Ecto neural progenitor cell (in vitro differentiated cells): ENCODE results near the gene MARK2.
"Not testable (repeated sequence)": the region's sequence is repeated elsewhere in the genome, so short reads cannot be mapped to it uniquely, and the experiment has no call there.

Experiments
- DNase-seq: peaks from one replicate; pipeline ENCODE4 v3.0.0-alpha.2; 2018; ENCODE audit warnings: low spot score

MARK2 gene

DNA sequence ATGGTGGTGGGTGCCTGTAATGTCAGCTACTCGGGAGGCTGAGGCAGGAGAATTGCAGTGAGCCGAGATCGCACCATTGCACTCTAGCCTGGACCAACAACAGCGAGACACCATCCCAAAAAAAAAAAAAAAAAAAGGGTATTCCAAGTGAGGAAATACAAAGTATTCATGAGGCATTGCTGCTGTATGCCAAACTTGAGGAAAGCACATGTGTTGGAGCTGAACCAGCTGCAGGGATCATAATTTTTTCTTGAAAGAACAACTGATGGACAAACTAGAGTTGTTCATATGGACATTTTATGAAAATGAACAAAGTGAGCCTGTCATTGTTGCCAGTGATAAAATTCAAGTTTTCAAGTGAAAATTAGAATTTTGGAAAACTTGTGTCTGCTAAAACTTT, 15.8 kb downstream of the MARK2 start:
- DNase-seq, result no peak

DNA sequence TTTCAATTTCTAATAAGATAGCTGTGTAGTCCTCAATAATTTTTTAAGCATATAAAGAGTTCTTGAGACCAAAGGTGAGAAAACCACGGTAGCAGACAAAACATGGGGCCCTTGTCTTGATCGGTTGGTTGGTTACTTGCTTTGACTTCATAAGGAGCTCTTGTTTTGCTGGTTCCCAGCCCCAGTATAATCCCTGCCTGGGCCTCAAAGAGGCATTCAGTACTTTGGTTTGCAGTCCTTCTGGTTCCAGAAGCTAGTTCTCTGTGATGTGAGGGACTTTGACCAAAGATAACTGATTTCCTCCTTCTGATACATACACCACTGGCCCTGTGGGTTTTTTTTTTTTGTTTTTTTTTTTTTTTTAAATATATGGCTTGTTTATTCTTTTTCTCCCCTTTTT, 17.1 kb downstream of the MARK2 start:
- no peak for DNase-seq

DNA sequence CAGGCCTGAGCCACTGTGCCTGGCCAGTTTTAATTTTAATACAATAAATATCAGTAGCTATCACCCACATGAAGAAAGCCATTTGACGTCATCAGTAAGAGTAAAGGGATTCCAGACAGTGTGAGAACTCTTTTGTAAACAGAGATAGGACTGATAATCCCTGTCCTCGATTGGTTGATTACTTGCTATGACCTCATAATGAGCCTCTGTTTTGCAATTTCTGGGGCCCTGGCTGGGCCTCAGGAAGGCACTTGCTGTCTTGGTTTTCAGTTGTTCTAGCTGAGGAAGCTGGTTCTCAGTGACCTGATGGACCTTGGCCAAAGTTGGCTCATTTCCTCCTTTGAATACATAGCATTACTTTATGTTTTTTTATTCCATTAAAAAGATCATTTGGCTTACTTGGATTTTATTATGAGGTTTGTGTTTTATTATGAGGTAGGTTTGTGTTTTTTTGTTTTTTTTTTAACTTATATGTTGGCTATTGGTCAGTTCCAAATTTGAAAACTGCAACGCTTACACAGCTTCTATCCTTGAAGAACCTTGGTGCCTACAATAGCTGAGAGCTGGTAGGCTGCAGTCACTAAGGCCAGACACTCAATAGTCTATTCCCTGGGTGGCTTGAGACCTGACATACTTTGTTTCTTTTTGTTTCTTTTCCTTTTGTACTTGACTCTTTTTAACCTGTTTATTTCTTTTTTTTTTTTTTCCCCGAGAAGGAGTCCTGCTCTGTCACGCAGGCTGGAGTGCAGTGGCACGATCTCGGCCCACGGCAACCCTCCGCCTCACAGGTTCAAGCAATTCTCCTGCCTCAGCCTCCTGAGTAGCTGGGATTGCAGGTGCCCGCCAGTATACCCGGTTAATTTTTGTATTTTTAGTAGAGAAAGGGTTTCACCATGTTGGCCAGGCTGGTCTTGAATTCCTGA, 20.0 kb downstream of the MARK2 start:
- no peak for DNase-seq

DNA sequence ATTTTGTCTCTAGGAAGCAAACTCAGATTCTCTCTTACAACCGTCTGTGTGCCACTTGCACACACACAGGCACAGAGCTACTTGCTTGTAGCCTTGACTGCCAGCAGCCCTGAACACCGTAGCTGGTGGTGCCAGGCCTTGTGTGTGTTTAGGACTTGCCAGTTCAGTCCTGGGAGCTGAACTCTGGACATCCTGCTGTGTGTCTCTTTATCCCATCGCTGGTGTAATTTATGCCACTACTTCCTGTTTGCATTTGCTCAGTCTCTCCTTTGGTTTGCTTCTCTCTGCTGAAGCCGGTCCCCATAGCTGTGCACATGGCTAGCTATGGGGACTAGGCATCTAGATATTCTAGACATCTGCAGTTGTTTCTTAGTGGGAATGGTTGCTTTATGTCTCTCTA, 24.0 kb downstream of the MARK2 start:
- no peak for DNase-seq

DNA sequence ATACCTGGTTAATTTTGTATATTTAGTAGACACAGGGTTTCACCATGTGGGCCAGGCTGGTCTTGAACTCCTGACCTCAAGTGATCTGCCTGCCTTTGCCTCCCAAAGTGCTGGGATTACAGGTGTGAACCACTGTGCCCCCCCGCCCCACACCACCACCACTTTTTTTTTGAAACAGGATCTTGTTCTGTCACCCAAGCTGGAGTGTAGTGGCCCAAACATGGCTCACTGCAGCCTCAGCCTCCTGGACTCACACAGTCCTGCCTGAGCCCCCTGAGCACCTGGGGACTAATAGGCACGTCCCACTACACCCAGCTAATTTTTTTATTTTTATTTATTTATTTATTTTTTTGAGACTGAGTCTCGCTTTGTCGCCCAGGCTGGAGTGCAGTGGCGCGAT, 24.7 kb downstream of the MARK2 start:
- DNase-seq, result not testable (repeated sequence)

DNA sequence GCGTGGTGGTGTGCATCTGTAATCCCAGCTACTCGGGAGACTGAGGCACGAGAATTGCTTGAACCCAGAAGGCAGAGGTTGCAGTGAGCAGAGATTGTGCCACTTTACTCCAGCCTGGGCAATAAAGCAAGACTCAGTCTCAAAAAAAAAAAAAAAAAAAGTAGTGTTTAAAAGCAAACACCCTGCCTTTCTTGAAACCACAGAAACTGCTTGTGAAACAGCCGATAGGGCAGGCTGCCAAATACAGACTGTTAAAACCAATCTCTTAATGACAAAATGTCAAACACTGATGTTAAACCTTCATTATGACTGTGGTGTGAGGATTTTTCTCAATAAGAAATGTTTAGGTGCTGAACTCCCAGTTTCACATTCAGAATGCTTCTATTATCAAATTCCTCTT, 27.3 kb downstream of the MARK2 start:
- no peak for DNase-seq

DNA sequence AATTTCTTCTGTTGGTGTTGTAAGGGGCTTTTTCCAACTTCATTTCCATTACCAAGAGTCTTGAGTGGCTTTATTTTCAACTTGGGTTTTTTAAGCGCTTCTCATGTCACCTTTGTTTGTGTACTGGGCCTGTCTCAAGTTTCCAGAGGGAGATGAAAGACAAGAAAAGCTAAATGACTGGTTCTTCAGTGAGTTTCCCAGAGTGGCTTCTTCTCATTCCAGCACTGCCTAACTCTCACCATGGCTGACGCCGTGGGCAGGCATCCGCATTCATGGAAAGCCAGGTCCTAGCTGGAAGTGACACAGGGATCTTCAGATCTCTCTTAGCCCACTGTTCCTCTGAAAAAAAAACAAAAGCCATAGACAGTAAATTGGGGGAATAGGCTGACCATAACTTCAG, 28.6 kb downstream of the MARK2 start:
- DNase-seq, result no peak

DNA sequence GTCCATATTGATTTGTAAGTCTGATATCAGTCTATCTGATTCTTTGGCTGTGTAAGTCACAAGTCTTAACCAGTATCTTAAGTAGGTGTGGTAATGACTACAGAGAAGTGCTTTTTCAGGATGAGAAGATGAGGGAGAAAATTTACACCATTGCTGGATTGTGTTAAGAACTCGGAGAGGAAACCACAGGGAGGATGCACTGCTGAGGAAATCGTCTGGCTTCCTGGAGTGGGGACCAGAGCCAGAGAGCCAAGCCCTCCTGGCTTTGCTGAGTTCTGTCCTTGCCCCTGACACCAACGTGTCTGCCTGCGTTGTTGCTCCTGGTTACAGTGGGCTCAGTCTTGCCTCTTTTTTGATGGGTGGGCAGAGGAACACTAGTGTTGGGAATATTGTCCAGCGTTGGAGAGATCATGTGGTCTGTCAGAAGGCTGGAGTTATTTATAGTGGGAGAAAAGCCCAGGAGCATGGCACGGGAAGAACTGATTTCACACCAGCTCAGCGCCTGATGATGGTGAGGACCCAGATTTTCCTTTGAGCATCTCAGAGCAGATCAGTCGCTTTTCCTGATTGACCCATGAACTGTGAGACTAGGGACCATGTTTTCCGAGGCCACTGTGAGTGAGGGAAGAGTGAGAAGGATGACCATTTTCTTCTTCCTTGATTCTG, 29.6 kb downstream of the MARK2 start:
- no peak for DNase-seq

DNA sequence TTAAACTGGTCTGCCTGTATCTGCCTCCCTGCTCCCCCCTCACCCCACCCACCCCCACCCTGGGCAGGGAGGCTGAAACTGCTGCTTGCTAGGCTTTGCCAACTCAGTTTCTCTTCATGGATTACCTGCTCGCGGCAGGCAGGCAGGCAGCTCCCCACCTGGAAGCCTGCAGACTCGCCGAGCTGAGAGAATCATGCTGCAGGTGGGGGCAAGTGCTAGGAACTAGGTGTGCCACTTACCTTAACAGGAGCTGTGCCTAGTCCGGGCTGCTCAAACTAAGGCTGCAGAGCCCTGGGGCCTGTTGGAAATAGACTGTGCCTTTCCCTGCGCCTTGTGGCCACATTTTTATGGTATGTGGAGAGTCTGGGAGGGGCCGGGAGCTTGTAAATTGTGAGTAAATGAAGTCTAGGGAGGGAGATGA, 30.3 kb downstream of the MARK2 start:
- no peak for DNase-seq

DNA sequence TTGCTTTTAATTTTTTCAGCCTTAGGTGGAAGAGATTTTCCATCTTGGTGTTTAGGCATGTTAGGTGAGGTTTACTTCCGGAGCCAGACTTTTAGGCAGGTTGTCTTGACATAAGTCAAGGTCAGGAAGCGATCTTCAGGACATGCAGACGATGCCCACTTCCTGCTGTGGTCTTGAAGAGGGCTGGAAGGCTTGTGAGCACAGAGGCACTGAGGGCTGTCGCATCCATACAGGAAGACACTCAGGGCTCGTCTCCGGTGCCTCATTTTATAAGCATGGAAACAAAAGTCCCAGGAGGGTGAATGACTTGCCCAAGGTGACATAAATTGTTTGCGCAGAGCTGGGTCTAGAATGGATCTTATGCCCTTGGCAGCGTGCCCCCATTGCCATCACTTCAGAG, 30.8 kb downstream of the MARK2 start:
- no peak for DNase-seq

DNA sequence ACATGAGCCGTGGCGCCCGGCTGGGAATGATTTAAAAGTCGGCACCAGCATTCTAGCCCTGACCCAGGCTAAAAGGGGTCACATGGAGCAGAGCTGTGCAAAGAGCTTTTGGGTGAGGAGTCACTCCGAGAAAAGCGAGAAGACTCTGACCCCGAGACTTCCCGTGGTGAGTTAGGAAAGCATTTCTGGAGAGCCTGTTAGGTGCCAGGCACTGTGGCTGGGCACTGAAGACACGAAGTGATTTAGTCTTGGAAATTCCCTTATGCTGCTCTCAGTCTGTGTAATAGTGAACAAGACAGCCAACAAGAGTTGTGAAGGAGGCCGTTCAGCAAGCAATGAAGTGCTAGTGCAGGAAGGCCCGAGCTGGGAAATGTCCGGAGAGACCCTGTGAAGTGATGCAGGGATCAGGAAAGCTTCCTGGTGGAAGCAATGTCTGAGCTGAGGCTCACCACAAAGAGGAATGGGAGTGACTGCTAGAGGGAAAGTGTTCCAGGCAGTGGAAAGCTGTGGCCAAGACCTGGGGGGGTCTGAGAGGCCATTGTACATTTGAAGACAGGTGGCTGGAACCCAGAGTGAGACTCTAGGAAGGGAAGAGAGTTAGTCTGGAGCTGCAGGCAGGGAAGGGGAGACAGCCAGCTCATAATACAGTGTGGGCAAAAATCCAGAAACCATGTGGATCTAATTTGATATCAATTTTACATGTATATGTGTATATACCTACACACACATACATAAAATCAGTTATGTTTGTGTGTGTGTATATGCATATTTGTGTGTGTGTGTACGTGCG, 31.6 kb downstream of the MARK2 start:
- DNase-seq, result no peak

DNA sequence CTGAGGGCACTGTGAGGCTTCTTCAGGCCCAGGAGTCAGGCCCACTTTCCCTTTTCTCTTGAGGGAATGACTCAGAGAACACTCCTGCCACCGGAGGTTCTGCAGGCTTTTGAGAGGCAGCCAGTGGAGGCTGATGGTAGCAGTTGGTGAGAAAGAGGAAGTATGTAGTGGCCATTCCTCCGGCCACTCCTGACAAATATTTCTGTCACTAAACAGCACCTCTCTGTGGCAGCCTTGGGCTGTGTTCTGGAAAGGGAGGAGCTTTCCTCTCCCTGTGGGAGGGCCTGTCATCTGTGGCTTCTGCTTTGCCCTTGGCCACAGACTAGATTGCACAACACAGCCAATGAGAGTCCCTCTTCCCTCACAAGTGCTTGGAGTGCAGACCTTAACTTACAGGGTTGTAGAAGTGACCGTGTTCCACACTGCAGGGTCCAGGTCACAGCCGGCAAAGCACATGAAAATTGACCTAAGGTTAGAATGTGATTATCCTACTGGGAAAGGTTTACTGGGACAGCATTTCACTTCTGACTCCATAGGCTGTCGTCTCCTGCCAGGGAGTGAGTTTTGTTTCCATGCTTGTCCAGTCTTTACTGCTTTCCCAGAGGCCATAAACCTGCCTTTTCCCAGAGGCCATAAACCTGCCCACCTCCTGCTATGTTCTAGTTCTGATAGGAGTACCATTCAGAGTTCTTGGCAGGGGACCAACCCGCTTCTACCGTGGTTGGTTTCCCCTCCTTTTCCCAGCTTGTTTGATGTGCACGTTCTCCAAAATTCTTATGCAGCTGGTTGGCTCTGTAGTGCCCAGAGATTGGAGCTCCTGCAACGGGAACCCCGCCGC, 33.3 kb downstream of the MARK2 start:
- peak; percentile 66 for DNase-seq

DNA sequence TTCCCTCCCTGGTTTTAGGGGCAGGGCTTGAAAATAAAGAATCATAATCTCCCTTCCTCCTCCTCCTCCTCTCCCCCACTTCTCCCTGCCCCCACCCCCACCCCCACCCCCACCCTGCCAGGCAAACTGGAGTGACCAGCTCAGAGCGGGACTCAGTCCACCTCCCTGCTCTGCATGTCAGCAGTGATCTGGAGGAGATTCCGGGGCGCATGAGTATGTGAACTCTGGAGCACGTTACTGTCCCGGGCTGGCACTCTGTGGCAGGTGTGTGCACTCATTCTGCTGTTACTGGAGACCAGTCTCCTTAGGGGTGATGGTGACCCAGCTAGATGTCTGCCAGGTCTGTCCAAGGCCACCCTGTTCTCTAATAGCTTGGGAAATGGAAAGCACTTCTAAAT, 33.9 kb downstream of the MARK2 start:
- DNase-seq, result no peak

DNA sequence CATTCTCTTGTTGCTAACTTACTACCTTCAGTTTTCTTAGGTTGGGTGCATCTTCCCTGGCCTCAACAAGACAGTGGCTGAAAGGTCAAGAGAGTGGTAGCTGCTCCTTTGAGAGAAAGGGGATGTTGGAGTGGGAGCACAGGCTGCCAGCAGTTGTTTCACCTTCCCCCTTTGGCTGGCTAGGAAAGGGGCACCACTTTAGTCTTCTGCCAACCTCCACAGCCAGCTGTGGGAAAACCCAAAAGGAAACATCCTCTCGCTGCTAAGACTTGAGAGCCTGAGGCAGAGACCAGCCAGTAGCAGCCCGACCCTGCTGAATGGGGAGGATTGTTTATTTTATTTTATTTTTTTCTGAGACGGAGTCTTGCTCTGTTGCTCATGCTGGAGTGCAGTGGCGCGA, 34.4 kb downstream of the MARK2 start:
- DNase-seq, result no peak

DNA sequence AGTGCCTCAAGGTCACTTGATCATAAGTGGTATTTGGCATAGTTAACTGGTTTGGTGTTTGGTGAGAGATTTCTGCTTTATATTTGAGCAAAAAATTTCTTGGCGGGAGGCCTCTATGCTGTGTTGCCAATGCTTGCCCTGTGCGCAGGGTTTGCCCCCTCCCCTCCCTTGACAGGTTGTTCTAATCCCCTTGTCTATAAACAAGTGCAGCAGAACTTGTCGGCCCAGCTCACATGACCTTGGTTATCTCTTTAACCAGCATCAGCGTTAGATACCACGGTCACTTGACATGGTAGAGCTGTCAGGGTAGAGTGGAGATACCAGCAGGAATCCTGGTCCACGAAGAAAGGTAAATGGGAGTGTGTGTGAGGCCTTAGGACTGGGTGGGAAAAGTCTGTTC, 35.6 kb downstream of the MARK2 start:
- no peak for DNase-seq

DNA sequence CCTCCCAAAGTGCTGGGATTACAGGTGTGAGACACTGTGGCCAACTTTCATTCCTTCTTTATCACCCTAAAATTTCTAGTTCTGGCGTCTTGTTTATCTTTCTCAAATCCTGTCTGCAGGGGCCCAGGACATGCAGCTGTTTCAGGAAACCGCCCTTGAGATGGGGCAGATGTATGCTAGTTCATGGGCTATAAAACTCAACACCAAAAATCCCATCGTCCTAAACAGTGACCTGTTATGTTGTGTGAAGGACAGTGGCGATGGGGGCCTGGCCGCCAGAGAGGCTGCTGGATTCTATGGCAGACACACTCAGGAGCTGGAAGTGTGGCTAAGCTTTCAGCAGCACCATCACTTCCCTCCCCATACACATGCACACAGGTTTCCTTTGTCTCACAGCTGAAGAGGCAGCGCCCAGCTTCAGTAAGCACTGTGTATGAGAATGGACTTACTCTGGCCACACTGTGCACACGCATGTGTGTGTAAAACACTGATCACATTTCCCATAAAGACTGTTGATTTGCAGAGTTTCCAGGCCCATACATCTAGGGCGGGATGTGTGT, 36.7 kb downstream of the MARK2 start:
- DNase-seq, result no peak

DNA sequence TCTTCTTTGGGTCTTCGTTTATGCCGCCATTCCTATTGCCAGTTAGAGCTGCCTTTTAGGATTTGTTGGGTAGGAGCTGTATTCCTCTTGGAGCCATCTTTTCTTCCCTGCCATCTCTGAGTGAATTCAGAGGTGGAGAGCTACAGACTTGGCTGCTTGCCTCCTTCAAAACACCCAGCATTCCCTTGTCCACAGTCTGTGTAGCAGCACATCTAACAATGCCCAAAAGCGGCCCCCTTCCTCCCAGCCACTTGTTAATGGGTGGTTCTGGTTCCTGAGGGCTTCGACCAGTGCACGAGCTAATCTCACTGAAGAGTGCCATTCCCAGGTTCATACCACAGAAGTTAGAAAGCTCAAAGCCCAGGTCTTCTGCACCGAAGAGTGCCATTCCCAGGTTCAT, 37.7 kb downstream of the MARK2 start:
- no peak for DNase-seq

DNA sequence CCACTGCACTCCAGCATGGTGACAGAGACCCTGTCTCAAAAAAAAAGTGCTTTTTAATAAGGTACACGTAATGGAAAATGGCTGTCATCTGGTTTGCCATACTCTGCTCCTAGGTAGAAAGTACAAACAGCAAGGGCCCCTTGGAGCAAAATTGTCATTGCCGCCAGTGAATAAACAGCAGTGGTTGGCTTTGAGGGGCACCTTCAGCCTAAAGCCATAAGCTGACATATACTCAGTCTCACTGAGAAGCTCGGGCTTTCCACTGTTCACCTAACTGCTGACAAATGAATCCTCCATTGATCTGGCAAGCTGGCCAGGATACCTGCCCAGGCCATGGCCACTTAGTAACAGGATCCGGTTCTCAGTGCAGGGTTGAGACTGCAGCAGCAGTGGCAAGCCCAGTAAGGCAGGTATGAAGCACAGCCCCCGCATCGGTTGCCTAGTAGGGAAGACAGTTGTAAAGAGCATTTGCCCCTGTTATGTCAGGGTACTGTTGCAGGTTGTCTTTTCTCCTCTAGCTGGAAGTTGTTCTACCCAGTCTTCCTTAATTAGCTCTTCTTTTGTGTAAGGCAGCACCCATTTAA, 38.8 kb downstream of the MARK2 start:
- DNase-seq, result no peak

DNA sequence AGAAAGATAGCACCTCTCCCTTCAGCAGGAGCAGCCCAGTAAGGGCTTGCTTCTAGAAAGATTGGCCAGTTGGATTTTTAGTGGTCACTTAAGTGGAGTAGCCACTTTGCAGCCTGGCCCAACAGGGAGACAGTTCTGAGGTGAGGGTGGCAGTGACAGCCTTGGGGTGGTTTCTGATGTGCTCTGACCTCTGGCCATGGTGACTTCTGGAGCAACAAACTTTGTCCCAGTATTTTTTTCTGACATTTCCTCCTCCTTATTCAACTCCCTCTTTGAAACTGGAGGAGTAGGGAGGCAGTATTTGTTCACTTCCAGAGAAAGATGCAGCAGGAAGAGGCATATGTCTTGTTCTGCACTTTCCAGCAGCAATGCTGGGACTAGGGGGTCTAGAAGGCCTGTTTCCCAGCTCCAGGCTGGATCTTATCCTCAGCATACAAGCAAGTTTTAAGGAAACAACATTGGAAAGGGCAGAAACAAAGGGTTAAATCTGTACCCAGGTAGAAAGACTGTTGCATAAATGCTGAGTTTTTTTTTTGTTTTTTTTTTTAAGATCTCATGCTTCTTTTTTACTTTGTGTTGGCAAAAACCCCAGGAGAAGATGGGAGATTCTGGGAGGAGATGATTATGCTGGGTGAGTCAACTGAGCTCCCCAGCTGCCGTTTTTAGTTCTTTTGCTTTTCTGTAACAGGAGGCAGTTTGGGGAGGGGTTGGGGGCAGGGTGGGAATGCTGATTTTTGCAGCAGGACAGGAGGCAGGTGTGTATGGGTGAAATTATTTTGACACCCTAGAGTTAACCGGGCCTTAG, 40.9 kb downstream of the MARK2 start:
- no peak for DNase-seq

DNA sequence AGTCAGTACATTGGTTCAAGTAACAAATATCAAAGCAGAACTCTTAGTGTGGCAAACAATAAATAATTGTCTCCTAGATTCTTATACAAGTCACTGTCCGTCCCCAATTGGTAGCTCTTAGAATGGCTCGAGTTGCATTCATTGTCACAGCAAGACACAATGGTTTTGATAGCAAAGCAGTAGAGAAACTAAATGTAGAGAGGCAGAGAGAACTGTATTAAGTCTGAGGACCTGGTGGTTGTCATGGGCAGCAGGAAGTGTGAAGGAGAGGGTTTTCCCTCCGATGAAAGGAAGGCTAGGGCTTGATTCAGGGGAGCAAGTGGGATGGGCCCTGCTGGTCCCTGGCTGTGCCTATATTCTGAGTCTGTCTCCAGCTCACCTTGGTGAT, 41.5 kb downstream of the MARK2 start:
- no peak for DNase-seq
